HL-60 (cell line): ENCODE data around the gene RSRP1.

Experiments
- DNase-seq, 2 experiments: peaks; one replicate each; pipeline ENCODE4 v3.0.0-alpha.2; 2010 to 2020; ENCODE audit warnings: low read depth in 1 of 2, low spot score in 1 of 2
- H3K27ac ChIP-seq: fragments of 250-450 bp; sonication (Bioruptor Pico); replicated peaks from 2 replicates; pipeline ENCODE4 v1.5.1; 2020; ENCODE audit warnings: mild to moderate bottlenecking, moderate library complexity
- H3K27me3 ChIP-seq: fragments of 250-450 bp; sonication (Bioruptor Pico); 2 replicates; pipeline ENCODE4 v1.5.1; 2021; ENCODE audit warnings: mild to moderate bottlenecking, moderate library complexity; ENCODE audit not compliant: insufficient read depth, poor library complexity, severe bottlenecking
- H3K4me3 ChIP-seq: replicated peaks from 2 replicates; pipeline ENCODE4 v1.5.1; 2011; ENCODE audit warnings: mild to moderate bottlenecking, control low read depth, low read length; ENCODE audit not compliant: insufficient read depth
- CTCF ChIP-seq: IDR thresholded peaks from one replicate; pipeline ENCODE4 v1.5.1; 2011; ENCODE audit warnings: low read length, control low read depth, inconsistent platforms; ENCODE audit not compliant: insufficient read depth
- GABPA ChIP-seq: IDR thresholded peaks from 2 replicates; pipeline ENCODE4 v1.6.1; 2012; ENCODE audit warnings: low read depth
- POLR2AphosphoS5 ChIP-seq: IDR thresholded peaks from 2 replicates; pipeline ENCODE4 v1.6.1; 2012; ENCODE audit warnings: low read depth
- REST ChIP-seq: IDR thresholded peaks from 2 replicates; pipeline ENCODE4 v1.6.1; 2012; ENCODE audit warnings: low read depth; ENCODE audit not compliant: insufficient replicate concordance
- SPI1 ChIP-seq: IDR thresholded peaks from 2 replicates; pipeline ENCODE4 v1.6.1; 2012; ENCODE audit warnings: low read depth, mild to moderate bottlenecking, borderline replicate concordance

The RSRP1 gene

GRCh38 chr1:25256578-25256965 is 9.3 kb upstream of the RSRP1 start:
- no peak overlapping the region for H3K27ac ChIP-seq
- no peaks in the 10 kb centered on the region for H3K27me3 ChIP-seq
- no peak for DNase-seq
- TF ChIP-seq SPI1 (no peak), POLR2AphosphoS5 (no peak), REST (no peak), CTCF (no peak), GABPA (no peak)
- no peak overlapping the region for H3K4me3 ChIP-seq

- no peak overlapping the region for H3K27ac ChIP-seq
Observed at GRCh38 chr1:25255706-25256577, 8.7 kb upstream of the RSRP1 start.

More at GRCh38 chr1:25255706-25256577, 8.7 kb upstream of the RSRP1 start:
- no peak overlapping the region for H3K4me3 ChIP-seq
- no peaks in the 10 kb centered on the region for H3K27me3 ChIP-seq
- TF ChIP-seq SPI1 (no peak), POLR2AphosphoS5 (no peak), CTCF (no peak), REST (no peak), GABPA (no peak)
- no peak for DNase-seq
